ENCODE results near the gene MME.
"Not testable (repeated sequence)": the region's sequence is repeated elsewhere in the genome, so short reads cannot be mapped to it uniquely, and the experiment has no call there.

MME gene

GRCh38 chr3:155084567-155084966 lies 4.4 kb downstream of the MME start:
- DNase-seq (ENCODE audit: low read depth): no peak

GRCh38 chr3:155086051-155086450 lies 5.9 kb downstream of the MME start:
- no peak for DNase-seq (ENCODE audit: low read depth)

- DNase-seq (ENCODE audit: low read depth): no peak
These were observed 8.7 kb downstream of the MME start for GRCh38 chr3:155088706-155089345.

- no peak for DNase-seq (ENCODE audit: low read depth)
These were observed 9.4 kb downstream of the MME start for GRCh38 chr3:155089495-155089894.

DNA sequence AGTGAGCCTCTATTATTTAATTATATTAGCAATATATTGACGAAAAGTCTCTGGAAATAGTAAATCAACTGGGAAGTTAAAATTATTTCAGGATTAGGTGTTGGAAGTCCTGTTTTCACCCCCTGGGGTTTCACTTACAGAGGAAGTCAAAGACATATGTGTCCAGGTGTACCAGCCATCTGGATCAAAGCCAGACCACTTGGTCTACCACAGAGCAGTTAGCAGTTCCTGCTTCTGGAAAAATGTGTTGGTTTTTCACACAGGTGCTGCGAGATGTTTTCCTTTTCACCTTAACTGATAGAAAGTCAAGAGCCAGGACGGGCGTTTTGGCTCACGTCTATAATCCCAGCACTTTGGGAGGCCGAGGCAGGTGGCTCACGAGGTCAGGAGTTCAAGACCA lies 13.1 kb downstream of the MME start:
- DNase-seq (ENCODE audit: low read depth): no peak

DNA sequence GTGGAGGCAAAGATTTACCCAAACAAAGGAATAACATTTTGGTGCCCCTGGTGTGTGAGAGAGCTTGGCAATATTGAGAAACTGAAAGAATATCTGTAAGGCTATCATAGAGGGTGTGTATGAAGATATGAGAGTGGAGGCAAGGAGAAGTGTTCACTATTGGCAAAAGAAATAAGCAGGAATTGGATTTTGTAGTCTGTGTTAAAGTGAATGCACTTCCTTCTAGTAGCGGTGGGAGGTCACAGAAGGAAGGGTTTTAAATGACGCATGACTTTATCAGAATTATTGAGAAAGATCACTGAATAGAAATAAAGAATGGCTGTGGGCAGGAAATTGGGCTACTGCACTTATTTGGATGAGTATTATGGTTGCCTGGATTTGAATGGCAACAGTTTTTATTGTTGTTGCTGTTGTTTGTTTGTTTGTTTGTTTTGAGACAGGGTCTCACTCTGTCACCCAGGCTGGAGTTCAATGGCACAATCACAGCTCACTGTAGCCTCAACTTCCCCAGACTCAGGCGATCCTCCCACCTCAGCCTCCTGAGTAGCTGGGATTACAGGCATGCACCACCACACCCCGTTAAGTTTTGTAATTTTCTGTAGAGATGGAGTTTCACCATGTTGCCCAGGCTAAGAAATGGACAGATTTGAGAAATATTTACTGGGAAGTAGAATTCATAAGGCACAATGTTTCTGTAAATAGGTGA lies 16.3 kb downstream of the MME start:
- DNase-seq (ENCODE audit: low read depth): no peak

- no peak for DNase-seq (ENCODE audit: low read depth)
These were observed 16.9 kb downstream of the MME start for GRCh38 chr3:155097009-155097349.

DNA sequence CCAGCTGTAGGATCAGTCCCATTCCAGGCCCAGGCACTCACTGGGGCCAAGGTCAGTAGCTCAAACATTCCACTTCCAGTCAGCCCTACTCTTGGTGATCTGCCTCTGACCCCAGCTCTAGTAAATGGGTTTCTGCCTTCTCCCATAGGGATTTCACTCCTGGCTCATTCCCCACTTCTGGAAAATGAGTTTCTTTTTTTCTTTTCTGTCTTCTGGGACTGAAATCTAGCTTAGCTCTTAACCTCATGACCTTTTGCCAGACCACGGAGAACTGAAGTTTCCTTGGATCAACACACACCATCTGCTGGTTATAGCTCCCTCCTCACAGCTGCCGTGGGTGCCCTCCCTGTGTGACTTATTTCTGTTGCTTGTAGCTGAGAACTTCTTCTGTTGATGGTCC lies 21.3 kb downstream of the MME start:
- DNase-seq (ENCODE audit: low read depth): no peak

DNA sequence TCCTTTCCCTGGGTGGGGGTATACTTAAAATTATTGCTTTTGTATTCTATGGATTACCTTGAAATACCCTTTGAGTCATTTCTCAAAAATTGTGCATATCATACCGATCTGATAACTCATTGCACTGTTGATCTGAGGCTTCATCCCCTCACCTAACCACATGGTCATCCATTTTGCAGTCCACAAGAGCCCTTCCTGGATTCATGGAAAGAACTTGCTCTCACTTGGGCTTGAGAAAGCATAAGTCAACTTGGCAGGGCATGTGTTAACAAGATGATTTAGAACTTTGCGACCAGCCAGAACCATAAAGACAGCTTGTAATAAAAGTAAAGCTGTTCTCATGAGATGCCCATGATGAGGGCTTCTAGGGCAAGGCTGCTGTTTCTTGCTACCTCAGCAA lies 22.2 kb downstream of the MME start:
- DNase-seq (ENCODE audit: low read depth): no peak

GRCh38 chr3:155103686-155104085 lies 23.6 kb downstream of the MME start:
- no peak for DNase-seq (ENCODE audit: low read depth)

GRCh38 chr3:155106119-155106518 lies 26.0 kb downstream of the MME start:
- DNase-seq (ENCODE audit: low read depth): no peak

GRCh38 chr3:155110022-155110421 lies 29.9 kb downstream of the MME start:
- no peak for DNase-seq (ENCODE audit: low read depth)

DNA sequence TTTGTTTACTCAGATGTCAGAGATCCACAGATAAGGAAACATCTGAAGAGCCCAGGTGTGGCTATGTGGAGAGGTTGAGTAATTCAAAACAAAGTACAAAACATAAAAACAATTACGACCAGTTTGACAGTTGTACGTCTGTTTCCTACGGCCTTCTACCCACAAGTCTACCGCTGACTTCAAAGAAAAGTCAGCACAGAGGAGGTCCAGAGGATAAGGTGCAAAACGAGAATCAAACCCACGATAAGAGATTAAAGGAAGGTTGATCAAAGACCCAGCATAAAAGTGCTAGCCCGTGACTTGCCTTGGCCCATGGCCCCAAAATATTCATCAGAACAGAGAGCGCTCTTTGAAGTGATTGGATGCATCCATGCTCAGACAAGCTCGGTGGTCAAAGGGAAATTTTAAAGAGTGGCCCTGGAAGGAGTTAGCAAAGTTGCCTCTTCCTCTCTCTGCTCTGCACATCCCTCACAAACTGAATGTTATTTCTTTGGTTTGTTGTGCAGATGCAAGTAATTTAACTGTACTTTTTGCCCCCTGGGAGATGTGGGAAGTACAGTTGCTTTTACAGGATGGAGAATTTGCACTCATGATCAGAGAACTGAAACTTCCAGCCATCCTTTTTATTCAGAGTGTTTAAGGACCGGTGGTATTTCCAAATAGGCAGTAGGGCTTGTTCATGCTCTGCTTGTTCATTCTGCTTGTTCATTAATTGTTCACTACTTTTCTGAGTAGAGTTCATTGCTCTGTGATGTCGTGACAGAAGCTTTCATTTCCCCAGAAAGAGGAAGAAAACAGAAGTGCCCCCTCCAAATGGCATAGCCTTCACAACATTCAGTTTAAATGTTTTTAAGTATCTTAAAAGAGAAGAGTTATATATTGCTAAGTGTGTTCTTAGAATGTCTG lies 31.1 kb downstream of the MME start:
- no peak for DNase-seq (ENCODE audit: low read depth)

DNA sequence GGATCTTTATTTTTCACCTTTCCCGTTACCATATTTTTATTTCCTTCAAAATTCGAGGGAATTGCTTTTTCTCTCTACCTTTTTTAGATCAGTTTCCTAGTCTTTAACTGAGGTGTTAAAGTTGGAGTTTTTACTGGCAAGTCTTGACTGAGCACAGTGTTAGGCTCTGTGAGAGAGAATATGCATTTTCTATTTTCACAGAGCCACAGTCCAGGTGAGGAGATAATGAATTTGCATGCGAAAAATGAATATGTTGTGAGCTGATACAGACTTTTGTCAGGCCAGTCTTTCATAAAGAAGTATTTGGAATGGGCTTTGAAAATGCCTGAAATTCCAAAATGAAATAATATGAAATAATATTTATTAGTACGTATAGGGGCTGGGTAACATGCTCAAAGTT lies 31.9 kb downstream of the MME start:
- DNase-seq (ENCODE audit: low read depth): no peak

- no peak for DNase-seq (ENCODE audit: low read depth)
These were observed 32.7 kb downstream of the MME start for GRCh38 chr3:155112661-155113389.

- not testable (repeated sequence) for DNase-seq (ENCODE audit: low read depth)
These were observed 44.6 kb downstream of the MME start for GRCh38 chr3:155124745-155125144.

GRCh38 chr3:155129396-155129795 lies 49.3 kb downstream of the MME start:
- no peak for DNase-seq (ENCODE audit: low read depth)

DNA sequence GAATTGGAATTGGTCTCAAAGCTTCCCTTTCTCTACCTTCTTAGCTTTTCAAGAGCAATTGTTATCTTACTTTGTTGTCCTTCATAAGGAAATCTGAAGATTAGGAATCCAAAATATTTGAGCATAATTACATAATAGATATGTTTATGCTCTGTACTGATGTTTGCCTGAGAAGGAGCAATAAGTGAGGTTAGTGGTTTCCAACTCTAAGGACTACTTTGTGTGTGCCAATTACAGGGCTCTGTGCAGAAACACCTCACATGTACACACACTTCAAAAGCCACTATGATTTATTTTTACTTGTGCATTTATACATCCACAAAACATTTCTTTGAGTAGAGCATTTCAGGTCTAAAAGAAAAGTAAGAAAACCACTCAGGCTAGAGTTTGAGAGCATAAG lies 49.9 kb downstream of the MME start:
- DNase-seq (ENCODE audit: low read depth): no peak

DNA sequence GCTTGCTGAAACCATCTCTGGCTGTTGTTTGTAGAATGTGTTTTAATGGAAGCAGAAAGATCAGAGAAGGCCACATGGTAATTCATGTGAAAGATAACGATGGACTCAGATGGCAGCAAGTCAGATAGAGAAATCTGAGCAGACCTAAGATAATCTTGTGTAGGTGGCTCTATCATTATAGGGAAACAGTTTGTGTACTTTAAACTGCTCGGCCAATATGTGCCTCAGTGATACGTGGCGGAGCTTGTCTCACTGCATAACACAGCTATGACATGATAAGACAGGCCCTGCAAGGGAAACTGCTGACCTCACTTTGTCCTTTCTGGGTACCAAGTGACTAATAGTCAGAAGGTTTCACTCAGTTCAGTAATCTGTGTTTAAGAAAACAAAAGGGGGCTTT lies 51.0 kb downstream of the MME start:
- DNase-seq (ENCODE audit: low read depth): no peak

GRCh38 chr3:155134311-155134710 lies 54.2 kb downstream of the MME start:
- not testable (repeated sequence) for DNase-seq (ENCODE audit: low read depth)

DNA sequence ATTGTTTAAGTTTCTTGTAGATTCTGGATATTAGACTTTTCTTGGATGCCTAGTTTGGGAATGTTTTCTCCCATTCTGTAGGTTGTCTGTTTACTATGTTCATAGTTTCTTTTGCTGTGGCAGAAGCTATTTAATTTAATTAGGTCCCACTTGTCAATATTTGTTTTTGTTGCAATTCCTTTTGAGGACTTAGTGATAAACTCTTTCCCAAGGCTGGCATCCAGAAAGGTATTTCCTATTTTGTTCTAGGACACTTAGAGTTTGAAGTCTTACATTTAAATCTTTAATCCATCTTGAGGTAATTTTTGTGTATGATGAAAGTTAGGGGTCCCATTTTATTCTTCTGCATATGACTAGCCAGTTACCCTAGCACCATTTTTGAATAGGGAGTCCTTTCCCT lies 54.9 kb downstream of the MME start:
- no peak for DNase-seq (ENCODE audit: low read depth)

DNA sequence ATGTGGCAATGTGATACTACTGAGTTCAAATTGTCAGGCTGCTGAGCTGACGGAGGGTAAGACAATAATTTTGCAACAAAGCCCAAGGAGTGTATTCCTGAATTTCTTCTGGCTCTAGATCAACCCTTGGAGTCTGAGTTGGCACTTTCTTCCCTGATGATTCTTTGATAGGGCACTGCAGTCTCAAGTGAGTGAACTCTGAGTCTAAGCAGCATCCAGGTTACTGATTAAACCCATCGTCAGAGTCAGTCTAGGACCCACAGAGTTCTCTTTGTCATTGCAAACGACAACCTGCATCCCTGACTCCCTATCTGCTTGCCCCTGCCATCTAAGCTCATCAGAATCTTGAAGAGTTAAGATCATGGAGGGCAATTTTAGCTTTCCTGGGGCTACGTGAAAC lies 58.6 kb downstream of the MME start:
- no peak for DNase-seq (ENCODE audit: low read depth)
